HG02973 (cell line): ENCODE measurements around the gene COL7A1.
"Not testable (repeated sequence)": the region's sequence is repeated elsewhere in the genome, so short reads cannot be mapped to it uniquely, and the experiment has no call there.

Experiments used
- ATAC-seq: cut with Tn5 transposase; IDR thresholded peaks from one replicate; pipeline ENCODE4 v1.9.1; 2021; ENCODE audit warnings: moderate library complexity; ENCODE audit not compliant: unreplicated experiment

Gene COL7A1

GRCh38 chr3:48548126-48548525 lies 47.0 kb downstream of the COL7A1 start:
- ATAC-seq = no peak

- ATAC-seq = no peak
Observed at GRCh38 chr3:48546203-48546829, 48.8 kb downstream of the COL7A1 start.

GRCh38 chr3:48544141-48544540 lies 51.0 kb downstream of the COL7A1 start:
- no peak for ATAC-seq

- ATAC-seq = no peak
Observed at GRCh38 chr3:48543271-48543866, 51.8 kb downstream of the COL7A1 start.

GRCh38 chr3:48538451-48538850 lies 56.7 kb downstream of the COL7A1 start:
- ATAC-seq = no peak

GRCh38 chr3:48536785-48537184 lies 58.3 kb downstream of the COL7A1 start:
- ATAC-seq = no peak

GRCh38 chr3:48536116-48536515 lies 59.0 kb downstream of the COL7A1 start:
- ATAC-seq = no peak

GRCh38 chr3:48535578-48535977 lies 59.6 kb downstream of the COL7A1 start:
- ATAC-seq = no peak

GRCh38 chr3:48532977-48533337 lies 62.2 kb downstream of the COL7A1 start:
- no peak for ATAC-seq

GRCh38 chr3:48532271-48532976 lies 62.7 kb downstream of the COL7A1 start:
- no peak for ATAC-seq

GRCh38 chr3:48530701-48531100 lies 64.4 kb downstream of the COL7A1 start:
- ATAC-seq = not testable (repeated sequence)

- no peak for ATAC-seq
Observed at GRCh38 chr3:48528754-48529153, 66.4 kb downstream of the COL7A1 start.

GRCh38 chr3:48528048-48528447 lies 67.1 kb downstream of the COL7A1 start:
- ATAC-seq = no peak

- ATAC-seq = no peak
Observed at GRCh38 chr3:48524970-48525369, 70.2 kb downstream of the COL7A1 start.

- no peak for ATAC-seq
Observed at GRCh38 chr3:48521635-48522034, 73.5 kb downstream of the COL7A1 start.

- ATAC-seq = no peak
Observed at GRCh38 chr3:48519277-48519643, 75.9 kb downstream of the COL7A1 start.

- ATAC-seq = no peak
Observed at GRCh38 chr3:48518638-48519276, 76.4 kb downstream of the COL7A1 start.

GRCh38 chr3:48518069-48518468 lies 77.1 kb downstream of the COL7A1 start:
- no peak for ATAC-seq

- no peak for ATAC-seq
Observed at GRCh38 chr3:48516571-48516970, 78.6 kb downstream of the COL7A1 start.

GRCh38 chr3:48514431-48515227 lies 80.5 kb downstream of the COL7A1 start:
- ATAC-seq = no peak
